Cardiac muscle cell (in vitro differentiated cells and primary cell): ENCODE results near the gene SYNPR. TPM values are rescaled to one million over a fixed set of nuclear protein-coding genes. Genes with fewer than 3 reads are reported as not detected.

Experiments used
- DNase-seq, 2 donors: peaks; one replicate each; pipeline versions ENCODE4 v3.0.0 to v3.0.0-alpha.2; 2010 to 2017; ENCODE audit warnings: low read depth in 1 of 2, low spot score in 1 of 2
- H3K27ac ChIP-seq: fragments of 200-600 bp; sonication (generic); 2 replicates; pipeline ENCODE4 v1.5.1; 2016
- H3K27me3 ChIP-seq: fragments of 200-600 bp; sonication (generic); 2 replicates; pipeline ENCODE4 v1.6.0; 2016; ENCODE audit warnings: control low read depth
- H3K36me3 ChIP-seq: fragments of 200-600 bp; sonication (generic); 2 replicates; pipeline ENCODE4 v1.5.1; 2016; ENCODE audit warnings: control low read depth
- H3K4me1 ChIP-seq: fragments of 200-600 bp; sonication (generic); 2 replicates; pipeline ENCODE4 v1.8.1; 2017; ENCODE audit warnings: low read depth, mild to moderate bottlenecking, mixed run types
- H3K4me3 ChIP-seq: fragments of 200-600 bp; sonication (generic); 2 replicates; pipeline ENCODE4 v1.5.1; 2016; ENCODE audit warnings: mild to moderate bottlenecking
- H3K9me3 ChIP-seq: fragments of 200-600 bp; sonication (generic); 2 replicates; pipeline ENCODE4 v1.5.1; 2017; ENCODE audit warnings: low read depth, mild to moderate bottlenecking, control low read depth
- polyA plus RNA-seq: library from polyadenylated mRNA; unstranded; fragments of >200 nt; fragmentation: Nextera tagmentation; extraction: Ambion mirVana; gene quantifications from 2 replicates; pipeline ENCODE4 v1.2.1, GENCODE V29; 2016
- total RNA-seq: library from RNA; depleted of rRNA; stranded (reverse); fragments of >200 nt; gene quantifications from 2 replicates; pipeline ENCODE4 v1.2.3, GENCODE V29; 2016
- TF ChIP-seq, protein P1 (sequence below): IDR thresholded peaks from 2 replicates; pipeline ENCODE4 v1.5.1; 2012; ENCODE audit warnings: low read depth, mild to moderate bottlenecking, low read length

SYNPR gene
- total and polyA plus RNA-seq, 2 experiments from 2014 or later, result 0.36 to 1.8 TPM

DNA sequence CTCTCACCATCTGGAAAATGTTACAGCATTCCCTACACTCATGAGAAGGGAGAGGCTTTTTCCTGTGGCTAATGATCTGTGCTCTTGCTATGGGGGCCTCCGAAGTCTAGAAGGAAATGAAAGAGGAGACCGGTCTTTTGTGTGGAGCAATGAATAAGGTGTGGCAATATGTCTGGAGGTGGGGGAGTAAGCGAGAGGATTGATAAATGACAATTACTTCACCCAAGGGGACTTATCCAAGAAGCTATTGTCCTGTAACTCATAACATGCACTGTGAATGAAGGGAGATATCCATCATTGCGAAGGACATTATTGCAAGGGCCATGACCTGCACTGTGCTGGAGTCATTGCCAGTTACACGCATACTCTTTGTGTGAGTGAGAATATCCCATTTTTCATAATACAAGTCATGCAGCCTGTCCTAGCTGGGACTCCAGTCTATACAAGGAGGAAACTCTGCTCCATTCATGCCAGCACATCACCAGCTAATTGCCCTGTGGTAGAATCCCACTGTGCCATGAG lies 37.7 kb upstream of the SYNPR start:
- DNase-seq, result no peak

DNA sequence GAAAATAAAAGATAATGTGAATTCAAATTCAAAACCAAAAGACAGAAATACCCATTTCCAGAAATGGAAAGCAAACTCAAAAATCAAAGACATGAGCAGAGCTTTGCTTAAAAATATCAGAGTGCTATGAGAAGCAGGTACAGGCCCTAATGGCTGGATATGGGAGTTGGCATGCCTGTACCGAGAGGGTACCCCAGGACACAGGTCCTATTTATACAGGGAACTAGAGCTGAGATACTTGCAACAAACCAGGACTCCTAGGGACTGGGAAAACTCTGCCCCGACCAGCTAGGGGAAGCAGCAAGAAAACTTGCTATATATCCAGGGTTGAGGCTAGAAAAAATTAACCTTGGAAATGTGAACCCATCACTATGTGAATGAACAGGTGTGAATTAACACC lies 36.0 kb upstream of the SYNPR start:
- Histone ChIP-seq H3K9me3 (no peaks in the 10 kb centered on the region), H3K36me3 (no peaks in the 10 kb centered on the region), H3K27ac (no peak overlapping the region), H3K4me3 (no peak overlapping the region), H3K27me3 (no peaks in the 10 kb centered on the region), H3K4me1 (no peaks in the 10 kb centered on the region)
- DNase-seq, result no peak
- TF ChIP-seq, protein P1, sequence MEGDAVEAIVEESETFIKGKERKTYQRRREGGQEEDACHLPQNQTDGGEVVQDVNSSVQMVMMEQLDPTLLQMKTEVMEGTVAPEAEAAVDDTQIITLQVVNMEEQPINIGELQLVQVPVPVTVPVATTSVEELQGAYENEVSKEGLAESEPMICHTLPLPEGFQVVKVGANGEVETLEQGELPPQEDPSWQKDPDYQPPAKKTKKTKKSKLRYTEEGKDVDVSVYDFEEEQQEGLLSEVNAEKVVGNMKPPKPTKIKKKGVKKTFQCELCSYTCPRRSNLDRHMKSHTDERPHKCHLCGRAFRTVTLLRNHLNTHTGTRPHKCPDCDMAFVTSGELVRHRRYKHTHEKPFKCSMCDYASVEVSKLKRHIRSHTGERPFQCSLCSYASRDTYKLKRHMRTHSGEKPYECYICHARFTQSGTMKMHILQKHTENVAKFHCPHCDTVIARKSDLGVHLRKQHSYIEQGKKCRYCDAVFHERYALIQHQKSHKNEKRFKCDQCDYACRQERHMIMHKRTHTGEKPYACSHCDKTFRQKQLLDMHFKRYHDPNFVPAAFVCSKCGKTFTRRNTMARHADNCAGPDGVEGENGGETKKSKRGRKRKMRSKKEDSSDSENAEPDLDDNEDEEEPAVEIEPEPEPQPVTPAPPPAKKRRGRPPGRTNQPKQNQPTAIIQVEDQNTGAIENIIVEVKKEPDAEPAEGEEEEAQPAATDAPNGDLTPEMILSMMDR, result no peak

More for the DNA sequence above, 37.7 kb upstream of the SYNPR start:
- TF ChIP-seq, protein P1, result no peak
- Histone ChIP-seq H3K4me1 (no peaks in the 10 kb centered on the region), H3K27ac (no peak overlapping the region), H3K9me3 (no peaks in the 10 kb centered on the region), H3K27me3 (no peaks in the 10 kb centered on the region), H3K36me3 (no peaks in the 10 kb centered on the region), H3K4me3 (no peak overlapping the region)

DNA sequence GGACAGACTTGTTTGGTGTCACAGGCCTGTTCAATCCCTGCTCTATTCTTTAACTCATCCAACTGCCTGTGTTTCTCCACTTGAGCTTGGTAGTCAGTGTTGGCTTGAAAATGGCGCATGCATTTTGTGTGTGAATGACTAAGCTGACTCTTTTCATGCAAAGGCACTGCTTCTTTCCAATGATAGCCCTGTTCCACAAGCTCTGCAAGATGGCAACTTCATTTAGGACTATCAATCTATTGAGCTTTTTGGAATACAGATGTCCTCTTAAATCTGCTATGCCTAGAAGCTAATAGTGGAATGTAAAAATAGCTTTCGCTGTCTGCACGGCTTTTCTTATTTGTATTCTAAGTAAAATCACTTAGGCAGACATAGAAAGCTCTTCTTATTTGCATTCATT lies 33.6 kb upstream of the SYNPR start:
- Histone ChIP-seq H3K4me3 (no peak overlapping the region), H3K27ac (no peak overlapping the region), H3K4me1 (no peaks in the 10 kb centered on the region), H3K9me3 (no peaks in the 10 kb centered on the region), H3K27me3 (no peaks in the 10 kb centered on the region), H3K36me3 (no peaks in the 10 kb centered on the region)
- no peak for DNase-seq
- TF ChIP-seq, protein P1, result no peak

DNA sequence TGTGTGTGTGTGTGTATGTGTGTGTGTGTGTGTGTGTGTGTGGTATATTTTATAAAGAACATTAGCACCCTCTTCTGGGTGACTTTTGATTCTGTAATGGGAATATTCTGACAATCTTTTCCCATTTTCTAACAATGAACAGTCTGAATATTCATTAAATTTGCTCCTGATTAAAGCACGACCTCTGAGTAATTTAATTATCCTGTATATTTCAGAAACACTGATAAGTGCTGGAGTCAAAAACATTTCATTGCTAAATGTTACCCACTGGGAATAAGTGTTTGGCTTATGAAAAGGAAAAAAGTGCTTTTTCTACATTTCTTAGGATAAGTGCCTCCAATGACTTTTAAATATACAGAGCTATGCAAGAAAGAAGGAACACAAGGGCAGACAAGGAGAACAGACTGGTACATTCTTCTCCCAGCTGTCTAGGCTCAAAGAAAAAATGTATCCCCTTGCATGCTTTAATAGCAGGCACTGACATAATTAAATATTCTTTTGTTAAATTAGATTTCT lies 32.3 kb upstream of the SYNPR start:
- no peaks in the 10 kb centered on the region for H3K9me3 ChIP-seq
- no peak overlapping the region for H3K27ac ChIP-seq
- no peaks in the 10 kb centered on the region for H3K4me1 ChIP-seq
- H3K27me3 ChIP-seq, result no peaks in the 10 kb centered on the region
- TF ChIP-seq, protein P1, result no peak
- H3K36me3 ChIP-seq, result no peaks in the 10 kb centered on the region
- no peak for DNase-seq
- H3K4me3 ChIP-seq, result no peak overlapping the region

DNA sequence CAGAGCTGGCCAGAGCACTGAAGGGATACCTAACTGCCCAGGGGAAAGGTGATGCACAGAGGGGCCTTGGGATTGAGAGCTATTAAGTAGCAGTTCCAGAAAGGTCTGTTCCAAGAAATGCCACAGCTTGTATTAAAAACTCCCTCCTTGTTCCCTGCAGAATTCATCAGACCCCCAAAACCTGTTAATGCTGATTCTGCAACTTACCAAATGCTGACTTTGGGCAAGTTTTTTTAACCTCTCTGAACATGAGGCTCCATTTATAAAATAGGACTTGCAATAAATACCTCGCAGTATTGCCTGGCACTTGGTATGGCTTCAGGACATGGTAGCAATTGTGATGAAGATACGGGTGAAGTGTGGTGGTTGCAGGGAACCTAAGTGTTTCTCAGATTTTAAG lies 30.1 kb upstream of the SYNPR start:
- Histone ChIP-seq H3K27ac (no peak overlapping the region), H3K9me3 (no peaks in the 10 kb centered on the region), H3K4me3 (no peak overlapping the region), H3K36me3 (no peaks in the 10 kb centered on the region), H3K4me1 (no peaks in the 10 kb centered on the region), H3K27me3 (no peaks in the 10 kb centered on the region)
- no peak for DNase-seq
- TF ChIP-seq, protein P1, result no peak
